GM19023 (cell line): ENCODE results near the gene PFN3.

Experiments
- ATAC-seq: cut with Tn5 transposase; IDR thresholded peaks from one replicate; pipeline ENCODE4 v1.9.1; 2021; ENCODE audit warnings: mild to moderate bottlenecking, moderate library complexity; ENCODE audit not compliant: unreplicated experiment

Gene PFN3

GRCh38 chr5:177396807-177397206 lies 3.7 kb downstream of the PFN3 start:
- ATAC-seq = no peak

GRCh38 chr5:177396078-177396477 lies 4.4 kb downstream of the PFN3 start:
- ATAC-seq = no peak

DNA sequence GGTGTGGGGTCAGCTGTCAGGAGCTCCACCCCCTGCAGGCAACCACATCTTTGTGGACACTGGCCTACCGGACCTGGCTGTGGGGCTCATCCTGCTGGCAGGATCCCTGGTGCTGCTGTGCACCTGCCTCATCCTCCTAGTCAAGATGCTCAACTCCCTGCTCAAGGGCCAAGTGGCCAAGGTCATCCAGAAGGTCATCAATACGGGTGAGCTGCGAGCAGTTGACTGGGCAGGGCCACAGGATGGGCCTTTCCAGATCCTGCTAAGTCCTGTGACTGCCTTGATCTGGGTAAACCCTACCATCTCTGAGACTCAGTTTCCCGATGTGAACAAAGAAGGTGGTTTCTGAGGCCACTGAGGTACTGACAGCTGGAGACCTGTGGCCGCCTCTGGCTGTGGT lies 6.5 kb downstream of the PFN3 start:
- no peak for ATAC-seq

GRCh38 chr5:177393206-177393765 lies 7.2 kb downstream of the PFN3 start:
- ATAC-seq = no peak

- ATAC-seq = no peak
Measured at GRCh38 chr5:177392765-177393164, 7.7 kb downstream of the PFN3 start.

- ATAC-seq = peak; percentile 58
Measured at GRCh38 chr5:177390363-177391300, 9.8 kb downstream of the PFN3 start.

DNA sequence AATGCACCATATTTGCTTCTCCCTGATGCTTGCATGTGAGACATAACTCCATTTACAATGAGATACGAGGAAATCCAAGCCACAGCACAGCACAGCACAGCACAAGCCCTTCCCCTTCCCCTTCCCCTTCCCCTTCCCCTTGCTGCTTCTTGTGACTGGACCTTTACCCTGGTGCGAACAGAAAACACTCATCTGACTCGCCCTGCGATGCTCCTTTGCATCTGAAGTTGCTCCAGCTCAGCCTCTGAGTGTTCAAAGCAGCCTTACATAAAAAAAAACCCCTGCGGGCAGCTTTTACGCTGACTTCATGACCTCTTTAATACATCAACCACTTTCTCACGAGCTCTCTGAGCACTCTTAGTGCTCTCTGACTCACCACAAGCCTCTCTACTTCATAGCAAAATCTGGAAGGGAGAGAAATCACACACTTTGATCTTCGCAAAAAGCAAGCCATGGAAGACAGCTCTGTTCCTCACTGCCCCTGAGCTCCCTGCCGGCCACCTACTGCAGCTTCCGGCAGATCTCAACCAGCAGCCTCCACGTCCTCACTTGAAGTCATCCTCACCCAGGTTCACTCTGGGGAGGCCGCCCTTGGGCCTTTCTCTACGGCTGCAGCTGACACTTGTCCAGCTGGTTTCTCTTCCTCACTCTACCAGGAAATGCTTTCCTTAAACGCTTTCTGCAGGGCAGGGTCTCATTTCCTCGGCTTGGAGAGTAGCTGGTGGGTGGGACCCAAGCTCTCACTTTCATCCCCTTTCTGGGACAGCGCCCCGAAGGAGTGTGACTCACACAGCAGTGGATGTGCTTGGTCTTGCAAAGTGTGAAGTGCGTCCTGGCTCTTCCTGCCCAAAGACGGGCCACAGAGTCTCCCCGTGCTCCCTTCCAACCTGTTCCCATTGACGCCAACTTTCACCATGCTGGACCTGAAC lies 11.0 kb downstream of the PFN3 start:
- peak; percentile 46 for ATAC-seq

GRCh38 chr5:177388521-177389052 lies 11.9 kb downstream of the PFN3 start:
- ATAC-seq = no peak

DNA sequence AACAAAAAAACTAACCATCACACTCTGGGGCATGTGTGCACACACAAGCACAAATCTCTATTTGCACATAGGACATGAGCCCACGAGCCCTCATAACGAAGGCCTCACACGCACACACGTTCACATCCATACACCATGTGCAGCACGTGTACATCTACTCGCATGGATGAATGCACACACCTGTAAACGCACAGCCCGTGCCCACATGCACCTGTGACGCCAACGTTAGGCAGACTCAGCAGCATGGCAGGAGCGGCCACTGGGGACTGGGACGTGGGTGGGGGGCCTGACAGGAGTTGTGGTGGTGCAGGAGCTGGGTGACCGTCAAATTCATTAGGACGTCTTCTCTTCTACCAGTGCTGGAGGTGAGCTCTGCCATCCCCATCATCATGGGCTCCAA lies 13.1 kb downstream of the PFN3 start:
- ATAC-seq = no peak

DNA sequence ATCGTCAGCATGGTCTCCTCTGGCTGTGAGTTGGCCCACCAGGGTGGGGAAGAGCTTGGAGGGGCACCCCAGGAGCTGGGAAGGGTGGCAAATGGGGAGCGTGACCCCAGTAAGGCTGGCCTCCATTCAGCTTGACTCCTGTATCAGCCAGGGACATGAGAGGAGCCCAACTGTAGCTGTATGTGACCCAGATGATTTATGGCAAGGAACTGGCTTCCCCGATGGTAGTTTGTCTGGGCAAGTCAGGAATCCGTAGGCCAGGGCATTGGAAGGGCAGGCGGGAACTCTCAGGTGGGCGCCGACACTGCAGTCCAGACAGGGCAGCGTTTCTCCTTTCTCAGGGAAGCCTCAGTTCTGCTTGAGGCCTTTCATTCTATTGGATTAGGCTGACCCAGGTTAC lies 13.9 kb downstream of the PFN3 start:
- ATAC-seq = no peak

GRCh38 chr5:177385720-177386119 lies 14.7 kb downstream of the PFN3 start:
- ATAC-seq = no peak

DNA sequence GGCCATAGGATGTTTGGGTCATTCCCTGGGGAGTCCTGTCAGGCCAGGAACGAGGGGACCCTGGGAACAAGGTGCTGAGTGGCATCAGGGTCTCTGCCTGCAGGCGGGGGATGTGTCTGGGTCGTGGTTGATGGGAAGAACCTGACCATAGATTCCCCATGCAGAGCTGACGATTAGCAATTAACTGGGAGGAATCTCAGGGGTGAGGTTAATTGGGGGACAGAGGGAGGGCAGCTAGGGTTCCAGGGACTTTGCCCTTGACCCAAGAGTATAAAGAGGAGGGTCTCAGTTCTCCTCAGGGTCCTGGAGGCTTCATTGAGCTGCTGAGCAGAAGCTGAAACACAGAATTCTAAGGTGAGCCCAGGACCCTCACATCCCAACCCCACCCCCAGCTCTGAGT lies 16.3 kb downstream of the PFN3 start, which contains the start of gene SLC34A1:
Gene SLC34A1, plus strand, starts transcription at position 301 of the 400 bp plus-strand sequence. CDS start 1,308 bp downstream, outside the sequence.
- ATAC-seq = no peak

- no peak for ATAC-seq
Measured at GRCh38 chr5:177383181-177383580, 17.3 kb downstream of the PFN3 start.

GRCh38 chr5:177382423-177383029 lies 17.9 kb downstream of the PFN3 start:
- no peak for ATAC-seq

DNA sequence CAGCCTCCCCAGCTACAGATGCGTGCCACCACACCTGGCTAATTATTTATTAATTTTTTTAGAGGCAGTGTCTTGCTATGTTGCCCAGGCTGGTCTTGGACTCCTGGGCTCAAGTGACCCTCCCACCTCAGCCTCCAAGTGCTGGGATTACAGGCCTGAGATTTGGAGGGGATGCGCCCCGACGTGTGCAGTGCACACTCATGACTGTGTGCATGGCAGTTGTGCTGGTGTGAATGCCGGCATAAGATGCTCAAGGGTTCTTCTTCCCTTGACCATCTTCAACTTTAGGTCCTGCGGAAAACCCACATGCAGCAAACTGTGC lies 19.7 kb downstream of the PFN3 start:
- no peak for ATAC-seq

DNA sequence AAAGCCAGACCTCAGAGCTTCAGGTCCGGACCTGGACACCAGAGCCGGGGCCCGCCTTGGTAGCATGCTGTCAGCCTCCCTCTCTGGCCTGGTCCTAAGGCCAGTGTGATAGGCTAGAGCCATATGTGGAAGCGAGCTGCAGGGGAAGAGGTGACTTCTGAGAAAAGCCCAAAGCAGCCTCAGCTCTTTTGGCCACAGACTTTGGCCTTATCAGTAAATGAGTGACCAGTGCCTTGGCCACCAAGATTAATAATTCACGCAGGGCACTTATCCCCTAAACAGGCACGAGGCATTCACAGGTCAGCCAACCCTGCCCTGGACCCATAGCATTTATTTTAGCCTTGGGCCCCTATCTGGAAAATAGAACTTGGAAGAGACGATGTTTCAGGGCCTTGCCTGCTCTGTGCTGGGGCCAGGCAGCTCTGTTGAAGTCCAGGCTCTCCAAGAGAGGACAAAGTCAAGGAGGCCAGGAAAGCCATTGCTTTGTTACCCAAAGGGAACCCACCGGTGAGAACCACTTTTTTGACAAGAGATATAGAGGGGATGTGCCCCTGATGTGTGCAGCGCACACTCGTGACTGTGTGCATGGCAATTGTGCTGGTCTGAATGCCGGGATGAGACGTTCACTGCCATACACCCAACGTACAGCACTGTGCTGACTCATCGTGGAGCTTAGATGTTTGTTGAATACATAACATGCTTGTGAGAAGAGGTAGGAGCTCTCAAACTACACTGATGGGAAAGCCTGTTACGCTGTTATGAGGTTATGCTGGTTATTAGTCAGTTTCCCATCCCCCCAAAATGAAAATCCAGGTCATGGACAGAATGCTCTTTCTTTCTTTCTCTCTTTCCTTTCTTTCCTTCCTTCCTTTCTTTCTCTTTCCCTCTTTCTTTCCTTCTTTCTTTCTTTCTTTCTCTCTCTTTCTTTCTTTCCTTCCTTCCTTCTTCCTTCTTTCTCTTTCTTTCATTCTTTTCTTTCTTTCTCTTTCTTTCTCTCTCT lies 21.3 kb downstream of the PFN3 start:
- peak; percentile 64 for ATAC-seq

DNA sequence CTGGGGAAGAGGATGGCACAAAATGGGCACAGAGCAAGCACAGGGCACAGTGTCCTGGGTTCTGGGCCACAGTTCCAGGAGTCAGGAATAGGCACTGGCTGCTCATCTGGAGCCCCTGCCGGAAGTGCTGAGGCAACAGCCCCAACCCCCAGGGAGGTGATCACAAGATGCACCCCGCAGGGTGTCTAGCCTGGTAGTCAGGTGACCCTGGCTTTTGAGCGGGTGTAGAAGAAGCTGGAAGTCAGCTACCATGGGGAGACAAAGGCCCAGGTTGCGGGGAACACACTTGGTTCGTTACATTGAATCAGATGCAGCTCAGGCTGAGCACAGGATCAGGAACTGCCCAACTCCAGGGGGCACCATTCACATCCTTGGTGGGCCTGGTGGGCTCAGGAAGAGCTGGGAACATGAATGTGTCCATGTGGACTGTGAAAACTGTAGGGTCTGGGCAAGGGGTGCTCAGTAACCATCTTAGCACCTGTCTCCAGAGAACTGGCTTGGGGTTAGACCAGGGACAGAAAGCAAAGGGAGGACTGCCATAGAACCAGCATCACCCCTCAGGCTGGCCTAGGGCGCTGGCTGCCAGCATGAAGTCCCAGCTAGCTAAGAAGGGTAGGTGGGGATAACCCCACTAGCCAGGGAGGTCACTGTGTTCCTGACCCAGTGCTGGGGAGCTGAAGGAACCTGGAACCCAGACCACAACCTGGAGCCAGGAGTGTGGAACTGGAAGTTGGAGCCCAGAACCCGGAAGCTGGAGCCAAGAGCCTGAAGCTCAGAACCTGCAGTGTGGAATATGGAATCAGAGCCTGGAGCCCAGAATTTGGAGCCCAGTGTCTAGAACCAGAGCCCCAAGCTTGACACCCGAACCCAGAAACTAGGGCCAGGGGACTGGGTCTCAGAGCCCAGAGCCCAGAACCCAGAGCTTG lies 22.3 kb downstream of the PFN3 start:
- ATAC-seq = no peak

GRCh38 chr5:177376107-177376506 lies 24.4 kb downstream of the PFN3 start:
- ATAC-seq = no peak
